Body of pancreas (tissue), 4 donors: ENCODE data around the gene HELZ.

Experiments used
- POLR2A ChIP-seq, 3 donors: fragments of 450-650 bp; IDR thresholded peaks; one replicate each; pipeline ENCODE4 v1.6.1; 2016; ENCODE audit warnings: antibody characterized with exemption in 3 of 3, mild to moderate bottlenecking in 2 of 3
- TF ChIP-seq, protein P1 (sequence below), 7 experiments: fragments of 450-650 bp in 4 of 7; fragments of 200-600 bp in 3 of 7; sonication (generic) in 3 of 7; IDR thresholded peaks; one replicate each; pipeline ENCODE4 v1.5.1; 2016 to 2019; ENCODE audit warnings: antibody characterized with exemption in 7 of 7

DNA sequence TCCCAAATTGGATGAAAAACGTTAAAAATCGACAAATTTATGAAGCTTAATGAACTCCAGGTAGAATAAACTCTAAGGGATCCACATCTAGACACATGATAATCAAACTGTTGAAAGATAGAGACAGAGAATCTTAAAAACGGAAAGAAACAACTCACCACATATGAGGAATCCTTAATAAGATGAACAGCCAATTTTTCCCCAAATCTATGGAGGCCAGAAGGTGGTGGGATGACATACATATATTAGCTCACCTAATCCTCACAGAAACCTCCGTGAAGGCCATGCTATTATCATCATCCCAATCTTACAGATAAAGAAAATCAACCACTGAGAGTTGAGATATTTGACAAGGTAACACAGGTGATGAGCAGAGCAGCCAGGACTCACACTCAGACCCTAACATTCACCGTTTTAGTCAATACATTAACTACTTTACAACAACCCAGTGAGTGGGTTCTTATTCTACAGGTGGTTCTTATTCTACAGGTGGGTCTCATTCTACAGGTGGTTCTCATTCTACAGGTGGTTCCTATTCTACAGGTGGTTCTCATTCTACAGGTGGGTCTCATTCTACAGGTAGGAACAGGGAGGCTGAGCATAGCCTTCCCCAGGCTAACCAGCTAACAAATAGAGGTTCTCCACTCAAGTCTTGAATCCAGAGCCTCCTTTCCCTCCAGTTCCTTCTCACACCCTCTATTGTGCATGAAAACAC, 195.8 kb downstream of the HELZ start:
- TF ChIP-seq, protein P1, sequence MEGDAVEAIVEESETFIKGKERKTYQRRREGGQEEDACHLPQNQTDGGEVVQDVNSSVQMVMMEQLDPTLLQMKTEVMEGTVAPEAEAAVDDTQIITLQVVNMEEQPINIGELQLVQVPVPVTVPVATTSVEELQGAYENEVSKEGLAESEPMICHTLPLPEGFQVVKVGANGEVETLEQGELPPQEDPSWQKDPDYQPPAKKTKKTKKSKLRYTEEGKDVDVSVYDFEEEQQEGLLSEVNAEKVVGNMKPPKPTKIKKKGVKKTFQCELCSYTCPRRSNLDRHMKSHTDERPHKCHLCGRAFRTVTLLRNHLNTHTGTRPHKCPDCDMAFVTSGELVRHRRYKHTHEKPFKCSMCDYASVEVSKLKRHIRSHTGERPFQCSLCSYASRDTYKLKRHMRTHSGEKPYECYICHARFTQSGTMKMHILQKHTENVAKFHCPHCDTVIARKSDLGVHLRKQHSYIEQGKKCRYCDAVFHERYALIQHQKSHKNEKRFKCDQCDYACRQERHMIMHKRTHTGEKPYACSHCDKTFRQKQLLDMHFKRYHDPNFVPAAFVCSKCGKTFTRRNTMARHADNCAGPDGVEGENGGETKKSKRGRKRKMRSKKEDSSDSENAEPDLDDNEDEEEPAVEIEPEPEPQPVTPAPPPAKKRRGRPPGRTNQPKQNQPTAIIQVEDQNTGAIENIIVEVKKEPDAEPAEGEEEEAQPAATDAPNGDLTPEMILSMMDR (IDR thresholded peaks at IDR 0.05), result no peak
- no peak for TF ChIP-seq POLR2A (IDR thresholded peaks at IDR 0.05)
